ENCODE measurements around the gene ZNF420. TPM values are rescaled to one million over a fixed set of nuclear protein-coding genes. Genes with fewer than 3 reads are reported as not detected.

ZNF420 gene
- total and polyA plus RNA-seq, 2 of the 8 experiments (the other 6 are each of a cell fraction or from before 2014, with no cell fraction given), result 1.7 to 8.8 TPM

DNA sequence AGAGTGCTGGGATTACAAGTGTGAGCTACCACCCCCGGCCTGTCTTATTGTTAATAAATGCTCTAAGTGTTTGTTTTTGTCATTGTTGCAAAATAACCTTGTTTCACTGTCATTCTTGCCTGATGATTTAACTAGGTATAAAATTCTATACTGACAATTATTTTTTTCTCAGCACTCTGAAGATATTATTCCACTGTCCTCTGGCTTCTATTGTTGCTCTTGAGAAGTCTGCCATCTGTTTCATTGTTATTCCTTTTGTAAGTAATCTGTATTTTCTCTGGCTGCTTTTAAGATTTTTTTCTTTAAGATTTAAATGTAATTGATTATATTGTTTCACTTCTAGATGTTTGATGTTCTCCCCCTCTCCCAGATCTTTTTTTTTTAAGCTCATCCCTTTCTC lies 17.6 kb downstream of the ZNF420 start:
- FAIRE-seq (no peak), DNase-seq (ENCODE audit: low read depth in 1 of 2, low spot score in 2 of 2) (no peak)
- Histone ChIP-seq H4K20me1 (replicated peaks in 1 of 2; ENCODE audit: control insufficient read depth in 1 of 2, insufficient read depth in 2 of 2, low read length in 2 of 2) (no peaks in the 10 kb centered on the region), H2BK5ac (ENCODE audit: low read depth, low read length) (no peak overlapping the region), H4K5ac (ENCODE audit: insufficient read length, low read depth, low read length) (no peak overlapping the region), H3K23ac (ENCODE audit: insufficient read length) (no peak overlapping the region), H2AFZ (ENCODE audit: low read length) (no peak overlapping the region), H3K4me1 (replicated peaks in 1 of 4; ENCODE audit: control insufficient read depth in 3 of 4, insufficient read depth in 4 of 4, low read length in 3 of 4) (no peaks in the 10 kb centered on the region), H3K23me2 (ENCODE audit: low read depth, low read length) (no peaks in the 10 kb centered on the region), H3K79me2 (ENCODE audit: control insufficient read depth in 1 of 2, insufficient read depth in 2 of 2, low read length in 2 of 2) (no peaks in the 10 kb centered on the region), H2BK15ac (ENCODE audit: low read length) (no peak overlapping the region), H3K4me3 (ENCODE audit: extremely low read depth in 1 of 4, insufficient read depth in 2 of 4, low read depth in 3 of 4, low read length in 4 of 4) (no peak overlapping the region), H3K4ac (replicated peaks; ENCODE audit: insufficient read length, low read depth, low read length) (no peak overlapping the region), H2BK120ac (replicated peaks; ENCODE audit: low read depth, low read length) (no peak overlapping the region), H2BK12ac (ENCODE audit: low read depth, low read length) (no peak overlapping the region), H3K9ac (replicated peaks in 1 of 4; ENCODE audit: extremely low read depth in 1 of 4, low read depth in 3 of 4, low read length in 3 of 4) (no peak overlapping the region), H3K79me1 (ENCODE audit: low read depth, low read length) (no peaks in the 10 kb centered on the region), H2AK5ac (ENCODE audit: low read depth, low read length) (no peak overlapping the region), H3K14ac (ENCODE audit: insufficient read length) (no peak overlapping the region), H3K27me3 (replicated peaks in 1 of 4; ENCODE audit: control insufficient read depth in 3 of 4, extremely low read depth in 1 of 4, insufficient read depth in 3 of 4, low read length in 3 of 4) (no peaks in the 10 kb centered on the region), H3K56ac (replicated peaks; ENCODE audit: insufficient read length, low read depth, low read length) (no peak overlapping the region), H3K36me3 (ENCODE audit: control insufficient read depth in 2 of 4, insufficient read depth in 4 of 4, low read length in 3 of 4) (peaks cover 0 to 35% (median 9%) of the 10 kb centered on the region in 4 experiments; a peak in 3 of 8 replicates), H3K18ac (ENCODE audit: extremely low read depth, low read length) (no peak overlapping the region), H3K27ac (ENCODE audit: low read depth, low read length) (no peak overlapping the region), H3K4me2 (ENCODE audit: insufficient read depth in 1 of 2, low read depth in 2 of 2, low read length in 2 of 2) (no peak overlapping the region), H3K9me3 (ENCODE audit: insufficient read depth in 2 of 2, low read depth in 1 of 2, low read length in 1 of 2) (peaks cover 15 to 25% of the 10 kb centered on the region in 2 experiments), H4K91ac (replicated peaks; ENCODE audit: insufficient read length, low read length) (no peak overlapping the region), H2BK20ac (ENCODE audit: low read length) (no peak overlapping the region), H4K8ac (ENCODE audit: extremely low read depth, insufficient read depth, low read length) (no peak overlapping the region)
- ChIA-PET CTCF (ENCODE audit: partially characterized antibody) (no interaction called here), POLR2A (ENCODE audit: partially characterized antibody) (no interaction called here)
- TF ChIP-seq, protein P1, sequence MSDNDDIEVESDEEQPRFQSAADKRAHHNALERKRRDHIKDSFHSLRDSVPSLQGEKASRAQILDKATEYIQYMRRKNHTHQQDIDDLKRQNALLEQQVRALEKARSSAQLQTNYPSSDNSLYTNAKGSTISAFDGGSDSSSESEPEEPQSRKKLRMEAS (IDR thresholded peaks at IDR 0.05), result no peak
- TF ChIP-seq FOSL1 (IDR thresholded peaks at IDR 0.05; ENCODE audit: insufficient read depth, low read depth, low read length), result no peak
- TF ChIP-seq SIN3A (conservative IDR thresholded peaks at IDR 0.05 in 1 of 2, IDR thresholded peaks at IDR 0.05 in 1 of 2; ENCODE audit: low read depth in 1 of 2, low read length in 2 of 2), result no peak
- TF ChIP-seq RBBP5 (IDR thresholded peaks at IDR 0.05; ENCODE audit: borderline replicate concordance, low read depth, low read length), result no peak
- no peak for TF ChIP-seq KDM4A (IDR thresholded peaks at IDR 0.05; ENCODE audit: low read depth, low read length, severe bottlenecking)
- TF ChIP-seq NANOG (IDR thresholded peaks at IDR 0.05; ENCODE audit: insufficient read depth, low read depth, low read length, poor library complexity, severe bottlenecking), result no peak
- TF ChIP-seq NRF1 (IDR thresholded peaks at IDR 0.05; ENCODE audit: low read depth, low read length), result no peak
- TF ChIP-seq SIRT6 (IDR thresholded peaks at IDR 0.05; ENCODE audit: low read length), result no peak
- no peak for TF ChIP-seq TEAD4 (IDR thresholded peaks at IDR 0.05; ENCODE audit: low read depth, low read length)
- no peak for TF ChIP-seq SUZ12 (IDR thresholded peaks at IDR 0.05; ENCODE audit: low read length)
- WGBS, 2 experiments (ENCODE audit: extremely low coverage in 1 of 2, insufficient coverage in 1 of 2, insufficient read length in 1 of 2, insufficient replicate concordance in 2 of 2, low coverage in 1 of 2, low lambda C conversion rate in 2 of 2, missing lambda C conversion rate in 1 of 2), result 90% methylated on average over 1 of the region's 1 CpG; no CpG with 5 or more reads in 1 of the 2 experiments

Data from H1 (cell line).